Bronchial epithelial cell (primary cell): Measurements from ENCODE around the gene TMEM167B. TPM values are rescaled to one million over a fixed set of nuclear protein-coding genes. Genes with fewer than 3 reads are reported as not detected.

Experiments used
- DNase-seq: peaks from one replicate; pipeline ENCODE4 v3.0.0-alpha.2; 2010; ENCODE audit warnings: low read depth
- FAIRE-seq: peaks from 2 replicates; lab custom pipeline; 2011; peaks lifted over from hg19 to GRCh38; lab: Jason Lieb, UNC
- H3K27me3 ChIP-seq: 2 replicates; pipeline ENCODE4 v1.5.1; 2011; ENCODE audit warnings: low read length; ENCODE audit not compliant: control insufficient read depth, insufficient read depth
- H3K36me3 ChIP-seq: 2 replicates; pipeline ENCODE4 v1.5.1; 2011; ENCODE audit warnings: low read length; ENCODE audit not compliant: control insufficient read depth, insufficient read depth
- H3K4me3 ChIP-seq: 2 replicates; pipeline ENCODE4 v1.5.1; 2011; ENCODE audit warnings: mild to moderate bottlenecking, low read depth, low read length, control low read depth
- total RNA-seq: library from RNA; depleted of rRNA; stranded (reverse); fragments of >200 nt; gene quantifications from 2 replicates; pipeline ENCODE4 v1.2.1, GENCODE V29; 2014
- TF ChIP-seq, protein P1 (sequence below): IDR thresholded peaks from 2 replicates; pipeline ENCODE4 v1.5.1; 2011; ENCODE audit warnings: mild to moderate bottlenecking, moderate library complexity, low read length, control low read depth, inconsistent platforms; ENCODE audit not compliant: insufficient read depth, severe bottlenecking

The TMEM167B gene
- total RNA-seq, 1 donor from 2014 or later, result 52.7 TPM

DNA sequence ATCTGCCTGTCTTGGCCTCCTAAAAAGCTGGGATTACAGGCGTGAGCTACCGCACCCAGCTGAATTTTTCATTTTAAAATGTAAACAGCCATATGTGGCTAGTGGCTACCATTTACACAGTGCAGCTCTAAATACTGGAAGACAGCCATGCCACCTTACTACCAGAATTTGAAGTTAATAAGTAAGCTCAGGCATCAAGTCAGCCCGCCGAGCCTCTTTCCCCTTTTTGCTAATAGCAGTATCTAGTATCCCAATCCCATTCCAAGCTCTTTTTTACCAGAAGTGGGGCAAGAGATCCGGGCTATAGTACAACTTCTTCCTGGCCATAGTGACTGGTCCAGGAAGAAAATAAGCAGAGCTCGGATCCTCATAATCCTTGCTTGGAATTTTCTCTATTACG is 29.9 kb upstream of the TMEM167B start:
- Histone ChIP-seq H3K36me3 (no peaks in the 10 kb centered on the region), H3K4me3 (no peak overlapping the region), H3K27me3 (no peaks in the 10 kb centered on the region)
- no peak for FAIRE-seq
- DNase-seq, result no peak
- TF ChIP-seq, protein P1, sequence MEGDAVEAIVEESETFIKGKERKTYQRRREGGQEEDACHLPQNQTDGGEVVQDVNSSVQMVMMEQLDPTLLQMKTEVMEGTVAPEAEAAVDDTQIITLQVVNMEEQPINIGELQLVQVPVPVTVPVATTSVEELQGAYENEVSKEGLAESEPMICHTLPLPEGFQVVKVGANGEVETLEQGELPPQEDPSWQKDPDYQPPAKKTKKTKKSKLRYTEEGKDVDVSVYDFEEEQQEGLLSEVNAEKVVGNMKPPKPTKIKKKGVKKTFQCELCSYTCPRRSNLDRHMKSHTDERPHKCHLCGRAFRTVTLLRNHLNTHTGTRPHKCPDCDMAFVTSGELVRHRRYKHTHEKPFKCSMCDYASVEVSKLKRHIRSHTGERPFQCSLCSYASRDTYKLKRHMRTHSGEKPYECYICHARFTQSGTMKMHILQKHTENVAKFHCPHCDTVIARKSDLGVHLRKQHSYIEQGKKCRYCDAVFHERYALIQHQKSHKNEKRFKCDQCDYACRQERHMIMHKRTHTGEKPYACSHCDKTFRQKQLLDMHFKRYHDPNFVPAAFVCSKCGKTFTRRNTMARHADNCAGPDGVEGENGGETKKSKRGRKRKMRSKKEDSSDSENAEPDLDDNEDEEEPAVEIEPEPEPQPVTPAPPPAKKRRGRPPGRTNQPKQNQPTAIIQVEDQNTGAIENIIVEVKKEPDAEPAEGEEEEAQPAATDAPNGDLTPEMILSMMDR, result no peak

DNA sequence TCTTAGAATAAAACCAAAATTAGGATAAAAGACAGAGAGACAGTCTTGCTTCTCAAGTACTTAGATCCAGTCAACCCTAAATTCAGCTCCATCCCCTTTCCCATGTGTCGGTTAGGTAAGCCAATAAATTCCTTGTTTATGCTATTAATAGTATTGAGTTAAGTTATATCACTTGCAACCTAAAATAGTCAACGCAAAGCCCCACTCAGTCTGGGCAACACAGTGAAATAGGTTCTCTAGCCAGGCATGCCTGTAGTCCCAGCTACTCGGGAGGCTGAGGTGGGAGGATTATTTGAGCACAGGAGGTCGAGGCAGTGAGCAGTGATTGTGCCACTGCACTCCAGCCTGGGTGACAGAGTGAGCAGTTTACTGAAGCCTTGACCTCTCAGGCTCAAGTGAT is 29.4 kb upstream of the TMEM167B start:
- H3K4me3 ChIP-seq, result no peak overlapping the region
- FAIRE-seq (no peak), DNase-seq (no peak)
- H3K27me3 ChIP-seq, result no peaks in the 10 kb centered on the region
- TF ChIP-seq, protein P1, result no peak
- no peaks in the 10 kb centered on the region for H3K36me3 ChIP-seq

DNA sequence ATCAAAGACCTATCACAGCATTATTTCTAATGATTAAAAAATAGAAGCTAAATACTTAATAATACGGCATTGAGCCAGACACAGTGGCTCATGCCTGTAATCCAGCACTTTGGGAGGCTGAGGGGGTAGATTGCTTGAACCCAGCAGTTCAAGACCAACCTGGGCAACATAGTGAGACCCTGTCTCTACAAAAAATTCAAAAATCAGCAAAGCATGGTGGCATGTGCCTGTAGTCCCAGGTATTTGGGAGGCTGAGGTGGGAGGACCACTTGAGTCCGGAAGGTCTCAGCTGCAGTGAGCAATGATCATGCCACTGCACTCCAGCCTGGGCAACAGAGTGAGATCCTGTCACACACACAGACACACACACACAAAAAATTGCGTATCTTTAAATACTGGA is 25.4 kb upstream of the TMEM167B start:
- DNase-seq (no peak), FAIRE-seq (no peak)
- no peak overlapping the region for H3K4me3 ChIP-seq
- H3K27me3 ChIP-seq, result no peaks in the 10 kb centered on the region
- TF ChIP-seq, protein P1, result no peak
- H3K36me3 ChIP-seq, result peaks cover 2% of the 10 kb centered on the region

DNA sequence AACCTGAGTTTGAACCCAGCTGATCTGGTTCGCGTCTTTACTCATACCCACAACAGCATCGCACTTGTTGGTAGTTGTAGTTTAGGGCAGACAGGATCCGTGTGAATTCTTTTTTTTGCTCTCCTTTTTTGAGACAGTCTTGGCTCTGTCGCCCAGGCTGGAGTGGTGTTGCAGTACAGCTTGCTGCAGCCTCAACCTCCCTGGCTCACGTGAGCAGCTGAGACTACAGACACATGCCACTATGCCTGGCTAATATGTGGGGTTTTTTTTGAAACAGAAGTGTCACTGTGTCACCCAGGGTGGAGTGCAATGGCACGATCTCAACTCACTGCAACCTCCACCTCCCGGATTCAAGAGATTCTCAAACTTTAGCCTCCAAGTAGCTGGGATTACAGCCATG is 22.7 kb upstream of the TMEM167B start:
- TF ChIP-seq, protein P1, result no peak
- no peak for DNase-seq
- no peak for FAIRE-seq
- peaks cover 2% of the 10 kb centered on the region for H3K36me3 ChIP-seq
- H3K27me3 ChIP-seq, result no peaks in the 10 kb centered on the region
- no peak overlapping the region for H3K4me3 ChIP-seq

DNA sequence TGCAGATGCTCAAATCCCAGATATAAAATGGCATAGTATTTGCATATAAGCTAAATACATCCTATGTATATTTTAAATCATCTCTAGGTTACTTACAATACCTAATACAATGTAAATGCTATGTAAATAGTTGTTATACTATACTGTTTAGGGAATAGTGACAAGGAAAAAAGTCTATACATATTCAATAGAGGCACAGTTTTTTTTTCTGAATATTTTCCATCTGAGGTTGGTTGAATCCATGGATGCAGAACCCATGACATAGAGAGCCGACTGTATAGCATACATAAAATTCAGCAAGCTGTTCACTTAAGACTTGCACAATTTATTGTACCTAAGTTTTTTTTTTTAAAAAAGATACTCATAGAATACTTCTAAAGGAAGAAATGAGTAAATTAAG is 21.3 kb upstream of the TMEM167B start:
- TF ChIP-seq, protein P1, result no peak
- H3K27me3 ChIP-seq, result no peaks in the 10 kb centered on the region
- H3K36me3 ChIP-seq, result peaks cover 2% of the 10 kb centered on the region
- no peak overlapping the region for H3K4me3 ChIP-seq
- FAIRE-seq (no peak), DNase-seq (no peak)
